ENCODE data around the gene ACSS1.

ACSS1 gene

DNA sequence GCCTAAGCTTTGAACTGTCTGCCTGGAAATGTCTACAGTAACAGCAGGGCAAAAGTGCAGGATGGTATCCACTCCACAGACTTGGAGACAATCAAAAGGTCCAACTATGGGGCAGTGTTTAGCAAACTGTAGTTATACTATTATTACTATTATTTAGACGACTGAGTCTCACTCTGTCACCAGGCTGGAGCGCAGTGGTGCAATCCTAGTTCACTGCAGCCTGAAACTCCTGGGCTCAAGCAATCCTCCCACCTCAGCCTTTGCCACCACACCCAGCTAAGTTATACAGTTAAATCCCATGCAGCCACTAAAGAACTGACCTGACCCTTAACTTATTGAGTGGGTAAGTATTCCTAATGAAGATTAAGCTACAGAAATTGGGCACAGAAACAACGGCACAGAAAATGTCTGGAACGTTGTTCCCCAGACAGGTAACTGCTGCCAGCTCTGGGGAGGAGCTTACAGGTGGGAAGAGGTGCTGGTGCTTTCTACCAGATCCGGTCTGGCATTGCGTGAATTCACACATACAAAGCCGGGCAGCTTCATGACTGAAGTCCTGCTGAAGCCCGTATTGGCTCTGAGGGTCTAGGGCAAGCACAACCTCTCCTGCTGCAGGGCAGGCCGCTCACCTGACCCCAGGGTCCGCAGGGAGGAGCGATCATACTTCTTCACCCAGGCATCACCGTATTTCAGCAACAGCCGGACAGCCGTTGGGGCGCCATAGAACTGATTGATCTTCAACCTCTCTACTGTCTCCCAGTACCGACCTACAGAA, 38.4 kb downstream of the ACSS1 start:
- TF ChIP-seq, protein P1, sequence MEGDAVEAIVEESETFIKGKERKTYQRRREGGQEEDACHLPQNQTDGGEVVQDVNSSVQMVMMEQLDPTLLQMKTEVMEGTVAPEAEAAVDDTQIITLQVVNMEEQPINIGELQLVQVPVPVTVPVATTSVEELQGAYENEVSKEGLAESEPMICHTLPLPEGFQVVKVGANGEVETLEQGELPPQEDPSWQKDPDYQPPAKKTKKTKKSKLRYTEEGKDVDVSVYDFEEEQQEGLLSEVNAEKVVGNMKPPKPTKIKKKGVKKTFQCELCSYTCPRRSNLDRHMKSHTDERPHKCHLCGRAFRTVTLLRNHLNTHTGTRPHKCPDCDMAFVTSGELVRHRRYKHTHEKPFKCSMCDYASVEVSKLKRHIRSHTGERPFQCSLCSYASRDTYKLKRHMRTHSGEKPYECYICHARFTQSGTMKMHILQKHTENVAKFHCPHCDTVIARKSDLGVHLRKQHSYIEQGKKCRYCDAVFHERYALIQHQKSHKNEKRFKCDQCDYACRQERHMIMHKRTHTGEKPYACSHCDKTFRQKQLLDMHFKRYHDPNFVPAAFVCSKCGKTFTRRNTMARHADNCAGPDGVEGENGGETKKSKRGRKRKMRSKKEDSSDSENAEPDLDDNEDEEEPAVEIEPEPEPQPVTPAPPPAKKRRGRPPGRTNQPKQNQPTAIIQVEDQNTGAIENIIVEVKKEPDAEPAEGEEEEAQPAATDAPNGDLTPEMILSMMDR (IDR thresholded peaks at IDR 0.05; ENCODE audit: extremely low read depth, missing control alignments) = no peak
- no peak for DNase-seq (ENCODE audit: low spot score)

DNA sequence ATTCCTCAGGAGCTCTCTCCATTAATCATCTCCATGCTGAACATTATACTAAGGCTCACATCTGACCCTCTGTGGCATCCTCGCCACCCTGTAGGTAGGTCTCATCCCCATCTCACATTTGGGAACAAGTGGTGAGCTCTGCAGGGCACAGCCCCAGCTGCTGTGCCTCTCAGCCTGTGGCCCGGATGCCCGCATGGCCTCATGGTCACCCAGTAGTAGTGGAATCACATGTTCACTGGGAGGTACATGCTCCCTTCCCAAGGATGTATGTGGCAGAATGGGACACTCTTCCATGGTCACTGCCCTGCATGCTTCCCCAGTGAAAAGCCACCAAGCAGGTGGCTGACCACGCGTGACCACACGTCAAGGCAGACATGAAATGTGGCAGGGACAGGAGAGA, 39.1 kb downstream of the ACSS1 start:
- TF ChIP-seq, protein P1 (IDR thresholded peaks at IDR 0.05; ENCODE audit: extremely low read depth, missing control alignments) = no peak
- DNase-seq (ENCODE audit: low spot score) = no peak

- DNase-seq (ENCODE audit: low spot score) = no peak
- TF ChIP-seq, protein P1 (IDR thresholded peaks at IDR 0.05; ENCODE audit: extremely low read depth, missing control alignments) = no peak
These were observed 39.5 kb downstream of the ACSS1 start for GRCh38 chr20:25018425-25018824.

- DNase-seq (ENCODE audit: low spot score) = no peak
- TF ChIP-seq, protein P1 (IDR thresholded peaks at IDR 0.05; ENCODE audit: extremely low read depth, missing control alignments) = no peak
These were observed 40.6 kb downstream of the ACSS1 start for GRCh38 chr20:25017257-25017803.

DNA sequence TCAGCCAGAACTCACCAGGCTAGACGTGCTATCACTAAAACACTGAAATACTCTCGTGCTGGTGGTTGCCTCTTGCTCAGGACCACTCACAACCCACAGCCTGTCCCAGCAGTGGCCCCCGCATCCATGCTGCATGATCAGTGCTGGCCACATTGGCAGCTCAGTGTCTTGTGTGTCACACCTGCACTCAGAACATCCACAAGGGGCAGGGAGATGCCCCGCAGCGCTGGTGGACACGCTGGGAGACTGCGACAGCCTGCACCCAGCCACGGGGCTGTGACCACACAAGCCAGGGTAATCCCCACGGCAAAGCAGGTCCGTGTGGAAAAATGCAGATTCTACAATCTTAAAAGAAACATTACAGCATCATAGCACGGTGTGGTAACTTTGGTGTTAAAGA, 41.5 kb downstream of the ACSS1 start:
- DNase-seq (ENCODE audit: low spot score) = no peak
- TF ChIP-seq, protein P1 (IDR thresholded peaks at IDR 0.05; ENCODE audit: extremely low read depth, missing control alignments) = no peak

- DNase-seq (ENCODE audit: low spot score) = no peak
- TF ChIP-seq, protein P1 (IDR thresholded peaks at IDR 0.05; ENCODE audit: extremely low read depth, missing control alignments) = no peak
These were observed 42.0 kb downstream of the ACSS1 start for GRCh38 chr20:25015986-25016385.

DNA sequence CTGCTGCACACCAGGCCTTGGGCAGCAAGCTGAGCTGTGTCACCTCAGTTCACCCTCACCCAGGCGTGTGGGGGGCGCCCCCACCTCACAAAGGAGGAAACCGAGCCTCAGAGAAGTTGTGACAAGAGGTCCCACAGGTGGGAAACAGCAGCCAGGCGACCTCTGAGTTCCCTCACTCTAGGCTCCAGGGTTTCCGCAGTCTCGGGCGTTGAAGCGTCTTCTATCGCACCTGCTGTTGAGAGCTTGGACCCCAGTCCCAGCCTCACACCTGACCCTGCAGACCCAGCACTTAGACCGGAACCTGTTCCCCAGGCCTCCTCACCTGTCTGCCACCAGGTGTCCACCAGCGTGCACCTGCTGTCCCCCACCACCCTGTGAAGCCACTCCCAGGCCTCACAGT, 43.1 kb downstream of the ACSS1 start:
- DNase-seq (ENCODE audit: low spot score) = no peak
- TF ChIP-seq, protein P1 (IDR thresholded peaks at IDR 0.05; ENCODE audit: extremely low read depth, missing control alignments) = no peak

Data from GM20000 (cell line).